Measurements from ENCODE around the gene CYP3A5.

GRCh38 chr7:99679400-99680191, at the start of gene CYP3A5:
- TF ChIP-seq, protein P1, sequence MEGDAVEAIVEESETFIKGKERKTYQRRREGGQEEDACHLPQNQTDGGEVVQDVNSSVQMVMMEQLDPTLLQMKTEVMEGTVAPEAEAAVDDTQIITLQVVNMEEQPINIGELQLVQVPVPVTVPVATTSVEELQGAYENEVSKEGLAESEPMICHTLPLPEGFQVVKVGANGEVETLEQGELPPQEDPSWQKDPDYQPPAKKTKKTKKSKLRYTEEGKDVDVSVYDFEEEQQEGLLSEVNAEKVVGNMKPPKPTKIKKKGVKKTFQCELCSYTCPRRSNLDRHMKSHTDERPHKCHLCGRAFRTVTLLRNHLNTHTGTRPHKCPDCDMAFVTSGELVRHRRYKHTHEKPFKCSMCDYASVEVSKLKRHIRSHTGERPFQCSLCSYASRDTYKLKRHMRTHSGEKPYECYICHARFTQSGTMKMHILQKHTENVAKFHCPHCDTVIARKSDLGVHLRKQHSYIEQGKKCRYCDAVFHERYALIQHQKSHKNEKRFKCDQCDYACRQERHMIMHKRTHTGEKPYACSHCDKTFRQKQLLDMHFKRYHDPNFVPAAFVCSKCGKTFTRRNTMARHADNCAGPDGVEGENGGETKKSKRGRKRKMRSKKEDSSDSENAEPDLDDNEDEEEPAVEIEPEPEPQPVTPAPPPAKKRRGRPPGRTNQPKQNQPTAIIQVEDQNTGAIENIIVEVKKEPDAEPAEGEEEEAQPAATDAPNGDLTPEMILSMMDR (IDR thresholded peaks at IDR 0.05; ENCODE audit: low read depth, low read length), result no peak
- TF ChIP-seq EZH2phosphoT487 (IDR thresholded peaks at IDR 0.05; ENCODE audit: low read depth), result no peak

All from OCI-LY3 (cell line).